ENCODE data around the gene NDUFA8. TPM values are rescaled to one million over a fixed set of nuclear protein-coding genes. Genes with fewer than 3 reads are reported as not detected.

Gene NDUFA8
- total and polyA plus RNA-seq, 8 donors: 42.9 to 61.5 (median 49.9) TPM

DNA sequence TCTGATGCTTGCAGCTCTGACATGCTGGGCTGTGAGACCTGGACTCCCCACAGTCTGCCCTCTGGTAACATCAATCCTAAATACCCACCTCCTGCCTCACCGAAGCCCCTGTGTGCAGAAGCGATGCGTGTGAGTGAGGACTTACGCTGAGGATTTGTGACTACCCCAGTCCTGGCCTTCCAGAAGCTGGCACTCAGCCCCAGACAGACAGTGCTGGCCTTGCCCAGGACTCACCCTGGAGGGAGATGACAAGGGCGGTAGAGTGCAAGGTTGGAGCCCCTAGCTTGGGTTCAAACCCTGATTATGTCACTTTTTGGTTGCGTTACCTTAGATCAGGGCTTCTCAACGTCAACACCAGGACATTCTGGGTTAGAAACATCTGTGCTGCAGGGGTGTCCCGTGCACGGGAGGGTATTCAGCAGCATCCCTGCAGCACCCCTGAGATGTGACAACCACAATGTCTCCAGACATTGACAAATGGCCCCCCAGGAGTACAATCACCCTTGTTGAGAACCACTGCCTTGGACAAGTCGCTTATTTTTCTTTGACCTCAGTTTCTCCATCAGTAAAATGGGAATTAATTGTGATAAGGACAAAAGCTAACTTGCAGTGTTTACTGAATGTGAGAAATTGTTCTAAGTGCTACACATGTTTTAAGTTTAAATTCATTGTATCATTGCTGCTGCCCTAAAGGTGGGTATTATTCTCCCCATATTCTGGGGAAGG is 43.0 kb downstream of the NDUFA8 start:
- ATAC-seq (no peak), DNase-seq (no peak)
- TF ChIP-seq, protein P1, sequence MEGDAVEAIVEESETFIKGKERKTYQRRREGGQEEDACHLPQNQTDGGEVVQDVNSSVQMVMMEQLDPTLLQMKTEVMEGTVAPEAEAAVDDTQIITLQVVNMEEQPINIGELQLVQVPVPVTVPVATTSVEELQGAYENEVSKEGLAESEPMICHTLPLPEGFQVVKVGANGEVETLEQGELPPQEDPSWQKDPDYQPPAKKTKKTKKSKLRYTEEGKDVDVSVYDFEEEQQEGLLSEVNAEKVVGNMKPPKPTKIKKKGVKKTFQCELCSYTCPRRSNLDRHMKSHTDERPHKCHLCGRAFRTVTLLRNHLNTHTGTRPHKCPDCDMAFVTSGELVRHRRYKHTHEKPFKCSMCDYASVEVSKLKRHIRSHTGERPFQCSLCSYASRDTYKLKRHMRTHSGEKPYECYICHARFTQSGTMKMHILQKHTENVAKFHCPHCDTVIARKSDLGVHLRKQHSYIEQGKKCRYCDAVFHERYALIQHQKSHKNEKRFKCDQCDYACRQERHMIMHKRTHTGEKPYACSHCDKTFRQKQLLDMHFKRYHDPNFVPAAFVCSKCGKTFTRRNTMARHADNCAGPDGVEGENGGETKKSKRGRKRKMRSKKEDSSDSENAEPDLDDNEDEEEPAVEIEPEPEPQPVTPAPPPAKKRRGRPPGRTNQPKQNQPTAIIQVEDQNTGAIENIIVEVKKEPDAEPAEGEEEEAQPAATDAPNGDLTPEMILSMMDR (IDR thresholded peaks at IDR 0.05): no peak
- Histone ChIP-seq H3K9me3 (no peaks in the 10 kb centered on the region), H3K36me3 (no peaks in the 10 kb centered on the region), H3K4me1 (no peaks in the 10 kb centered on the region), H3K4me3 (no peak overlapping the region), H3K27me3 (peaks cover 0 to 14% of the 10 kb centered on the region in 2 donors), H3K27ac (no peak overlapping the region)
- intact Hi-C loops (cut with DNase I): no loop called here

GRCh38 chr9:122116040-122116439 is 43.5 kb downstream of the NDUFA8 start:
- intact Hi-C loops (cut with DNase I): no loop called here
- TF ChIP-seq, protein P1 (IDR thresholded peaks at IDR 0.05): no peak
- ATAC-seq: no peak
- Histone ChIP-seq H3K4me1 (no peaks in the 10 kb centered on the region), H3K4me3 (no peak overlapping the region), H3K36me3 (no peaks in the 10 kb centered on the region), H3K9me3 (no peaks in the 10 kb centered on the region), H3K27me3 (peaks cover 0 to 14% of the 10 kb centered on the region in 2 donors), H3K27ac (no peak overlapping the region)
- DNase-seq: no peak

- Histone ChIP-seq H3K27ac (no peak overlapping the region), H3K4me1 (no peaks in the 10 kb centered on the region), H3K4me3 (no peak overlapping the region), H3K9me3 (no peaks in the 10 kb centered on the region), H3K27me3 (peaks cover 0 to 14% of the 10 kb centered on the region in 2 donors), H3K36me3 (no peaks in the 10 kb centered on the region)
- no peak for DNase-seq
- ATAC-seq: no peak
- intact Hi-C loops (cut with DNase I): no loop called here
- TF ChIP-seq, protein P1 (IDR thresholded peaks at IDR 0.05): no peak
Measured at GRCh38 chr9:122115176-122116035, 44.2 kb downstream of the NDUFA8 start.

- Histone ChIP-seq H3K36me3 (no peaks in the 10 kb centered on the region), H3K4me3 (no peak overlapping the region), H3K9me3 (no peaks in the 10 kb centered on the region), H3K27me3 (peaks cover 0 to 14% of the 10 kb centered on the region in 2 donors), H3K27ac (no peak overlapping the region), H3K4me1 (no peaks in the 10 kb centered on the region)
- intact Hi-C loops (cut with DNase I): no loop called here
- ATAC-seq: no peak
- TF ChIP-seq, protein P1 (IDR thresholded peaks at IDR 0.05): no peak
- no peak for DNase-seq
Measured at GRCh38 chr9:122113574-122113973, 46.0 kb downstream of the NDUFA8 start.

- DNase-seq: no peak
- ATAC-seq: no peak
- Histone ChIP-seq H3K4me1 (no peaks in the 10 kb centered on the region), H3K4me3 (no peak overlapping the region), H3K27ac (no peak overlapping the region), H3K9me3 (no peaks in the 10 kb centered on the region), H3K27me3 (peaks cover 0 to 14% of the 10 kb centered on the region in 2 donors), H3K36me3 (no peaks in the 10 kb centered on the region)
- TF ChIP-seq, protein P1 (IDR thresholded peaks at IDR 0.05): no peak
- intact Hi-C loops (cut with DNase I): no loop called here
Measured at GRCh38 chr9:122112238-122112637, 47.3 kb downstream of the NDUFA8 start.
